HG02610 (cell line): Measurements from ENCODE around the gene THSD1.

ENCODE experiments used
- ATAC-seq: cut with Tn5 transposase; IDR thresholded peaks from one replicate; pipeline ENCODE4 v1.9.1; 2021; ENCODE audit warnings: mild to moderate bottlenecking, moderate library complexity; ENCODE audit not compliant: unreplicated experiment

The THSD1 gene

GRCh38 chr13:52405767-52406494, at the start of gene THSD1:
Gene THSD1 (minus strand): TSS chr13:52406172. CDS start chr13:52402600, 3,572 bp downstream.
- ATAC-seq = peak; percentile 47

GRCh38 chr13:52455677-52456041, 49.7 kb upstream of the THSD1 start:
- ATAC-seq = peak; percentile 27

- peak; percentile 83 for ATAC-seq
Measured at GRCh38 chr13:52454820-52455676, 49.1 kb upstream of the THSD1 start, which contains the start of gene CKAP2. Gene CKAP2 (plus strand): TSS chr13:52455478. CDS start chr13:52455557, 79 bp downstream.

- peak; percentile 17 for ATAC-seq
Measured at GRCh38 chr13:52454459-52454819, 48.5 kb upstream of the THSD1 start.

GRCh38 chr13:52452470-52452869, 46.5 kb upstream of the THSD1 start:
- ATAC-seq = no peak

- no peak for ATAC-seq
Measured at GRCh38 chr13:52451135-52451804, 45.3 kb upstream of the THSD1 start.

GRCh38 chr13:52450793-52451116, 44.8 kb upstream of the THSD1 start:
- no peak for ATAC-seq

- peak; percentile 68 for ATAC-seq
Measured at GRCh38 chr13:52450012-52450792, 44.2 kb upstream of the THSD1 start, which contains the start of gene VPS36. Gene VPS36 (minus strand): TSS chr13:52450634. CDS start chr13:52450594, 40 bp downstream.

GRCh38 chr13:52449331-52450011, 43.5 kb upstream of the THSD1 start:
- no peak for ATAC-seq

- ATAC-seq = no peak
Measured at GRCh38 chr13:52447815-52448552, 42.0 kb upstream of the THSD1 start.

GRCh38 chr13:52447354-52447753, 41.4 kb upstream of the THSD1 start:
- no peak for ATAC-seq

- no peak for ATAC-seq
Measured at GRCh38 chr13:52446265-52446664, 40.3 kb upstream of the THSD1 start.

GRCh38 chr13:52432456-52432855, 26.5 kb upstream of the THSD1 start:
- ATAC-seq = no peak

GRCh38 chr13:52428295-52428694, 22.3 kb upstream of the THSD1 start:
- ATAC-seq = no peak

GRCh38 chr13:52421216-52421615, 15.2 kb upstream of the THSD1 start:
- ATAC-seq = no peak

- no peak for ATAC-seq
Measured at GRCh38 chr13:52419080-52419479, 13.1 kb upstream of the THSD1 start.

GRCh38 chr13:52414963-52415362, 9.0 kb upstream of the THSD1 start:
- no peak for ATAC-seq

- ATAC-seq = no peak
Measured at GRCh38 chr13:52414051-52414450, 8.1 kb upstream of the THSD1 start.

- ATAC-seq = no peak
Measured at GRCh38 chr13:52412128-52412527, 6.2 kb upstream of the THSD1 start.

- ATAC-seq = peak; percentile 98
Measured at GRCh38 chr13:52411629-52412028, 5.7 kb upstream of the THSD1 start.
